NCI-H345 treated with DMSO at 0.1 percent for 48 hours (cell line): Measurements from ENCODE around the gene GARNL3.

Source experiments
- DNase-seq: peaks from one replicate; lab custom pipeline; 2025; ENCODE audit not compliant: unreplicated experiment; lab: John Stamatoyannopoulos, UW

Gene GARNL3

DNA sequence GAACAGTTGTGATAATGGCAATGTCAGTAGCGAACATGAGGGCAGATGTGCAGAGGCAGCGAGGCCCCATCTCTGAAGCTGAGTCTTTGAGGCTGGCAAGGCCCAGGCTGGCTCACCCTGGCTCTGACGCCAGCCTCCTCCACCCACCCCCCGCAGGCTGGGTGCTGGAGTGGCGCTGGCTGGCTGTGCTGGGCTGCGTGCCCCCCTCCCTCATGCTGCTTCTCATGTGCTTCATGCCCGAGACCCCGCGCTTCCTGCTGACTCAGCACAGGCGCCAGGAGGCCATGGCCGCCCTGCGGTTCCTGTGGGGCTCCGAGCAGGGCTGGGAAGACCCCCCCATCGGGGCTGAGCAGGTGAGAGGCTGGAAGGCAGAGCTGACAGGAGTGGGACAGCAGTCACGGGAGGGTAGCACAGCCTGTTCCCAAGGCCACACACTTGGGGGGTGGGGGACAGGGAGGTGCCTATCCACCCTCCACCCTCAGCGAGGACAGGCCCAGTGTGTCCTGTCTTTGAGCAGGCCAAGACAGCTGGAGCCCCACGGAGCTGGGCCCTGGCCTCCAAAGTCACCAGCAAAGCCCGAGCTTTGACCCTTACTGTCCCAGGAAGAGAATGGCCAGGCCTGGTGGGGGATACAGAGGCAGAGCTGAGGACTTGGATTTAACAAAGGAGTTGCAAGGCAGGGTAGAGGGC, 138.0 kb downstream of the GARNL3 start:
- no peak for DNase-seq

DNA sequence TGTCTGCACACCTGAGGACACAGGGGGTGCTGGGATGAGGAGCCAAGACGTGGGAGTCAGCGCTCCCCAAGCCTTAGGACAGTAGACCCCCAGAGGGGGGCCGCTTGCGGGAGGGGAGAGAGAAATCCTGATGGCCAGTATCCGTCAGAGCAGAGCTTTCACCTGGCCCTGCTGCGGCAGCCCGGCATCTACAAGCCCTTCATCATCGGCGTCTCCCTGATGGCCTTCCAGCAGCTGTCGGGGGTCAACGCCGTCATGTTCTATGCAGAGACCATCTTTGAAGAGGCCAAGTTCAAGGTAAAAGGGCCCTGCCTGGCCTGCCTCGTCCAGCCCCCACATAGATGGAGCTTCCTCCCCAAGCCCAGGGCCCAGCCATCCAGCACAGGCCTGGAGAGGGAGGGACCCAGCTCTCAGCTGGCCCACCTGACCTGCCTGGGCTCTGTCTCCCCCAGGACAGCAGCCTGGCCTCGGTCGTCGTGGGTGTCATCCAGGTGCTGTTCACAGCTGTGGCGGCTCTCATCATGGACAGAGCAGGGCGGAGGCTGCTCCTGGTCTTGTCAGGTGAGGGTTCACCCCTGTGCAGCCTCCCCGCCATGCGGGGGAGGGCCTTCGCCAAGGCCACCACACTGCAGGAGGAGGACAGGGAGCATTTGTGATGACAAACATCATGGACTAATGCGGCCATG, 139.1 kb downstream of the GARNL3 start:
- DNase-seq, result no peak

DNA sequence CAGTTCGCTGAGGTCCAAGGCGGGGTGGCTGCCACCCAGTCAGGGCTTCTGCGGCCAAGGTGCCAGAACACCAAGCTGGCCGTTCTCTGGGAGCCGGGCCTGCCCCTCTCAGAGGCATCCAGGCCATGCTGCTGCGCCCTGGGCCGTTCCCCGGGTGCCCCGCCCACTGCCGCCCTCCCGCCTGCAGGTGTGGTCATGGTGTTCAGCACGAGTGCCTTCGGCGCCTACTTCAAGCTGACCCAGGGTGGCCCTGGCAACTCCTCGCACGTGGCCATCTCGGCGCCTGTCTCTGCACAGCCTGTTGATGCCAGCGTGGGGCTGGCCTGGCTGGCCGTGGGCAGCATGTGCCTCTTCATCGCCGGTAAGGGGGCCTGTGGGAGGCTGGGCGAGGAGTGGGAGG, 140.1 kb downstream of the GARNL3 start:
- DNase-seq, result no peak

DNA sequence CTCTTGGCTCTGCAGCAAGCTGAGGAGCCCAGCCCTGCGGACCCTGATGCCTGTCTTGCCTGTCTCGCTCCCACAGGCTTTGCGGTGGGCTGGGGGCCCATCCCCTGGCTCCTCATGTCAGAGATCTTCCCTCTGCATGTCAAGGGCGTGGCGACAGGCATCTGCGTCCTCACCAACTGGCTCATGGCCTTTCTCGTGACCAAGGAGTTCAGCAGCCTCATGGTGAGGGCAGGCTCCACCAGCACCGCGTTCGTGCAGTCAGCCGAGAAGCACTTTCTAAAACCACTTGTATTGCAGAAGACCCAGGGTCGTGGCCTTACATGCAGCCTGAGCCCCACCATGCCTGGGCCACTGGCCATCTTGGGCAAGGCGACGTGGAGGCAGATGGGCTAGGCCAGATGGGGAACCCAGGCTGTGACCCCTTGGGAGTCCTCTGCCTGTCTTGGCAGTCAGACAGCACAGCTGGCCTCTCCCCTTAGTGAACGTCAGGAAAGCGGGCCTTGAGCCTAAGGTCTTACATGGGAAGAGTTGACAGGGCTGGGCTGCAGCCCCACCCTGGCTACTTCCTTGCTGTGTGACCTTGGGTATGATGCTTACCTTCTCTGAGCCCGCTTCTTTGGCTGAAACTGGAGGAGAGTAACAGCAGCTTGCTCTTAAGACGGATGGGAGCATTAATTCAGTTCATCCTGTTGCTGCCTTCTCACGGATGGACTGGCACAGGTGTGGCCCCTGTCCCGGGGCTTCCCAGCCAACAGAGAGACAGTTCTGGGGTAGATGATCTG, 141.0 kb downstream of the GARNL3 start:
- no peak for DNase-seq

DNA sequence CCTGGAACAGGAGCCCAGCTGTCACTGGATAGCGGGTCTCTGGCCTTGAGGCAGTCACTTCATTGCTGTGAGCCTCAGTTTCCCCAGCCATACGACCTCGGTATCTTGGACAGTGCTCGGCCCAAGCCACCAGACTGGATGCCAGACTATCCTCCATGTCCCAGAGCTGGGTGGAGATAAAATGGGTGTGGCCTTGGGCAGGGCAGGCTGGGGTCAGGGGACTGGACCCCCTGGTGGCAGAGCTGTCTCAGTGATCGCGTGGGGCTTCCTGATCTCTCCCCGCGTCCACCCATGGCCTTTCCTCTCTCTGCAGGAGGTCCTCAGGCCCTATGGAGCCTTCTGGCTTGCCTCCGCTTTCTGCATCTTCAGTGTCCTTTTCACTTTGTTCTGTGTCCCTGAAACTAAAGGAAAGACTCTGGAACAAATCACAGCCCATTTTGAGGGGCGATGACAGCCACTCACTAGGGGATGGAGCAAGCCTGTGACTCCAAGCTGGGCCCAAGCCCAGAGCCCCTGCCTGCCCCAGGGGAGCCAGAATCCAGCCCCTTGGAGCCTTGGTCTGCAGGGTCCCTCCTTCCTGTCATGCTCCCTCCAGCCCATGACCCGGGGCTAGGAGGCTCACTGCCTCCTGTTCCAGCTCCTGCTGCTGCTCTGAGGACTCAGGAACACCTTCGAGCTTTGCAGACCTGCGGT, 142.4 kb downstream of the GARNL3 start:
- no peak for DNase-seq

DNA sequence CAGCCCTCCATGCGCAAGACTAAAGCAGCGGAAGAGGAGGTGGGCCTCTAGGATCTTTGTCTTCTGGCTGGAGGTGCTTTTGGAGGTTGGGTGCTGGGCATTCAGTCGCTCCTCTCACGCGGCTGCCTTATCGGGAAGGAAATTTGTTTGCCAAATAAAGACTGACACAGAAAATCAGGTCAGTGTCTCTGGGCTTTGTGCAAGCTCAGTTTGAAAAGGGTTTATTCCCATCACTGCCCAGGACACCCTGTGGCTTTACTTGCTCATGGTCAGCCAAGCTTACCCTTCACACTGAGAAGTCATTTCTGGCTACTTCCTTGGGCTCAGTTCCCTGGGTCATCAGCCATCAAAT, 142.9 kb downstream of the GARNL3 start:
- DNase-seq, result no peak

DNA sequence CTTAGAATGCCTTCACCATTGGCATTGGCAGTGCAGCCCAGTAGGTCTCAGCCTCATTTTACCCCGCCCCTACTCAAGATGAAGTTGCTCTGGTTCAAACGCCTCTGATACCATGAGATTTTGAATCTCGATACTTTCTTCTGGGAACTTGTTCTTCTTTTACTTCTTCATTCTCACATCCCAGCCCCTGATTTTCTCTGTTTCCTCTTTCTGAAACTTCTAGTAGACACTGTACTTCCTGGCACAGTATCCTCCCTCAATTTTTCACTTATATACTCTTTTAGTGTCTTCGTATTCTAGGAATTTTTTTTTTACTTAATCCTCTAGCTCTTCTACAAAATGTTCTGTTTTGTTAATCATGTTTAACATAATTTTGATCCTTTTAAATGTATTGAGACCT, 146.5 kb downstream of the GARNL3 start:
- DNase-seq, result no peak

DNA sequence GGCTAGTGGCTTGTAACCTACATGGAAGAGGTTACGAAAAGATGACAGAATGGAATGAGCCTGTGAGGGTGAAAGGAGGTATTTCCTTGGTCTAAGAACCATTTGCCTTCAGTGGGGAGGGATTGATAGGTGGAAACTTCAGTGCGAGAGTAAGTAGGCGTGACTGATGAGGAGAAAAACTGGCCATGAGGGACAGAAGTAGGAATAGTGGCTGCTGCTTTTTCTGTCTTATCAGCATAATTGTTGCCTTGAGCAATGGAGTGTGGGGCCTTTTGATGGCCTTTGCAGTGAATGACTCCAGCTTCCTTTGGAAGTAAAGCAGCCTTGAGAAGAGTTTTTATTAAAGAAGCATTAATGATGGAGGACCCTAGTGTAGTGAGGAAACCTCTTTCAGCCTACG, 150.6 kb downstream of the GARNL3 start:
- DNase-seq, result no peak

DNA sequence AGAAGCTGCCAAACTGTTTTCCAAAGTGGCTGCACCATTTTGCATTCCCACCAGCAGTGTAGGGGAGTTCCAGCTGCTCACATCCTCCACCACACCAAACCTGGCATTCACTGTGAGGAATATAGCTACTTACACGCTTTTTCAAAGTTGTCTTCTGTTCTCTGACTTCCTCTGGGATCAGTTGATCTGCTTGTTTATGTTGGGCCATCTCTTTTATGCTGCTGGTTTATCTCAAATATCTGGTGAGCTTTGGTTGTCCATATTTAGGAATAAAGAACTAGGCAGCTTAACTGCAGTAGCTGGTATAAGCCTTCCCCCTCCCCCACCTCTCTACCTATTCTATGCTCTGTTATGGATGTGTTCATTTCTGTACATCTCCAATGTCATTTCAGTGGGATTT, 151.1 kb downstream of the GARNL3 start:
- DNase-seq, result no peak

DNA sequence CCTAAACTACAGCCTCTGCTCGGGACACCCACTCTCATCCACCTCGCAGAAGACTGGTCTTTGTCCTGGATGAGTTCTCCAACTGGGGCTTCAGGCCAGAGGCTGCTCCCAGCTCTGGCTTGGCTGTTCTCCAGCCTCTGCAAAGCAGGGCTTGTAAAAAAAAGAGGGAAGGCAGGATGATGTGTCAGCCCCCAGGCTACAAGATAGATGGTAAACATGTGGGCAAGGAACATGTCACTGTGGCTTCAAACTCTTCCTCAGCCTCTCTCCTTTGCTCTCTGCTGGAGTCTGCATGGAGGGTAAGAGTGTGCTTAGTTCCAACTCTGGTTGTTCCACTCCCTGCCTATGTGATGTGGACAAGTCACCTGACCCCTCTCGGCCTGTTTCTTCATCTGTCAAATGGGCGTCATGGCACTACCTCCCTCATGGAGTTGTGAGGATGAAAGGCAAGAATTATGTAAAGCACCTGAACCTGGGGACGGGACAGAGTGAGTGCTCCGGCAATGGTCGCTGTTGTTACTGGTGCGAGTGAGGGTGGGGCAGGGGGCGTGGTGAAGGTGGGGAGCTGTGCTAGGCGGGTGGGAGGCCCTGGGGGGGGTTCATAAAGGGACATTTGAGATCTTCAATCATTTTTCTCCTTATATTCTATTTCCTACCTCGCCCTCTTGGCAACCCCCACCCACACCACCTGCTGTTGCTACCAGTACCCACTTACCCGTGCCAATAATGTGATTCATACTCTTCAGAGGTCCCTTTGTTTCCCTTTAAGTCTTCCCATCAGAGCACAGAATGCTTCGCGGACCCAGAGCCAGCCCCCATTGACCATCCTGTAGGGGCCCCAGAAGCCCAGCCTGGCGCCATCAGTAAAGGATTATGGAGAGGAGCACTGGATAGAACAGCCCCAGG, 152.8 kb downstream of the GARNL3 start:
- no peak for DNase-seq

DNA sequence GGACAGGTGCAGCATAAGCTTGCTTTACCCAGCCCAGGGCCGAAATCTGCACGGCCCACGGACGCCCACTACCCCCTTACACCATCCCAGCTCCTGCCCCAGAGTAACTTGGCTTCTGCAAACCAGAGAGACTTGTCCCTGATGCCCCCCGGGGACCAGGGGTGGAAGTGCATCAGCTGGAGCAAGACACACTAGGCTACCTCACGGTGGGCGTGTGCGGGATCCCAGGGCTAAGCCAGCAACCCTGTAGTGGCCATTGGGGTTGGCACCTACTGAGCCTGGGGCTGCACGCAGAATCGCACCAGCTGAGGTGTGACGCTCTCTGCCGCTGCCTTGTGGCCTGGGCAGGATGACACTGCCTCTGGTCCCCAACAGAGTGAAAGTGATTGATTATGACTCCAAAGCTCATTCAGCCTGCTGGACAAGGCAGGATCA, 153.5 kb downstream of the GARNL3 start:
- DNase-seq, result no peak

DNA sequence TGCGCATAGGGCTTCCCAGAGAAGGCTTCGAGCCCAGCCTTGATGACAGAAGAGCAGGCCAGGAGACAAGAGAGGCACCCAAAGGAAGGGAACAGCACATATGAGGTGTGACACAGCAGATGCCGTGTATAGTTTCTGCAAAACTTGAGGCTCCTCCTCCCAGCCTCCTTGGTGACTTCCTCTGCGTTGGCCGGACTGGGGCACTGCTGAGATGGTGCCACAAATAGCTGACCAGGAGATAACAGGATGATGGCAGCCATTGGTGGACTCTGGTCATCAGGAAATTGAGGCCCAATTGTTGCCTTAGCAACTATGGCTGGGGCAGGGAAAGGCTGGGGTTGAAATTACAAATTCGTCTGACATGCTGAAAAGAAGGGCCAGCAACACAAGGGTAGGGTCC, 154.8 kb downstream of the GARNL3 start:
- DNase-seq, result no peak

DNA sequence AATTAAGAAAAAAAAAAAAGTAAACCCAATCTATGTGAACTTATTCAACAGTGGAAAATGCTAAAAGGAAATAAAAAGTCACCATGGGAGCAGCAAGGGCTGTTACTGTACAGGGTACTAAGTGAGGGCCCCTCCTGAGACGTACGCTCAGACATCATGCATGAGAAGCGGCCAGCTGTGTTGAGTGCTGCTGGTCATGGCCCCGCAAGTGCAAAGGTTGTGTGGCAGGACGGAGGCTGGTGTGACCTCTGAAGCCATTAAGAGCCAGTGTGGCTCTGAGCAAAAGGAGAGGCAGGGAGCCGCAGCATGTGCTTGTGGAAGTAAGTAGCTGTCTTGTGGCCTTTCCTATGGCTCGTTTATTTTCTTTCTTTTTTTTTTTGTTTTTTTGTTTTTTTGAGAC, 156.5 kb downstream of the GARNL3 start:
- no peak for DNase-seq

DNA sequence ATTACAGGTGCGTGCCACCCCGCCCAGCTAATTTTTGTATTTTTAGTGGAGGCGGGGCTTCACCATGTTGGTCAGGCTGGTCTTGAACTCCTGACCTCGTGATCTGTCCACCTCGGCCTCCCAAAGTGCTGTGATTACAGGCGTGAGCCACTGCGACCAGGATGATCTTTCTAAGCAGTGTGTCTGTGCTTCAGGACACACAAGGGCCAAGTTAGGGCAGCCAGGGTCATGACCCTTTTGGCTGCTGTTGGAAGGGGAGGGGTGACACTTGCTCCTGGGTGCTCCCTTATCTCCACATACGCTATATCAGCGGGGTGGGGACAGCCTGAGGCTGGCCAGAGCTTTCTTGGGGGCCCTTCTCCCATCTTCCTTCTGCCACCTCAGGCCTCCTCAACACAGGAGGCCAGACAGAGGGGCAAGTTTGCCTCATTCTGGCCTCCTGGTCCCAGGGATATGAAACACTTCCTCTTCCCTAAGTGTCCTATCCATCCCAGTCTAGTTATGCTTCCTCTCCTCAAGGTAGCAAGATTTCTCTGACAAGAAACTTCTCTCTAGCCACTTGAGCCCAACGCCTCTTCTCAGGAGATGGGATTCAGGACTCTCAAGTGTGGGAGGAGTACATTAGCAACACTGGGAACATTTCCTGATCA, 157.7 kb downstream of the GARNL3 start:
- DNase-seq, result no peak

DNA sequence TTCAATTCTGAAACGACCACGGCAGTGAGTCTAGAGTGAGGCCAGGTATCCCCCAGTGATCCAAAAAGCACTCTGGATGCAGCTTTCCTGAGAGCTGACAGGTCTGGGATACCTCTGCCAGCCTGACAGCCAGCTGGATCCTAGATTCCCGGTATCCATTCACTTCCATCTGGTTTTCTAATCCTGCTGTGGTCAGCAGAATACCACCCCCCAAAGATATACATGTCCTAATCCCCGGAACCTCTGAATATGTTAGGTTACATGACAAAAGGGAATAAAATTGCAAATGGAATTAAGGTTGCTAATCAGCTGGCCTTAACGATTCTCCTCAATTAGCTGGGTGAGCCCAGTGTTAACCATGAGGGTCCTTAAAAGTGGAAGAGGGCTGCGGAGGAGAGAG, 158.2 kb downstream of the GARNL3 start:
- no peak for DNase-seq

DNA sequence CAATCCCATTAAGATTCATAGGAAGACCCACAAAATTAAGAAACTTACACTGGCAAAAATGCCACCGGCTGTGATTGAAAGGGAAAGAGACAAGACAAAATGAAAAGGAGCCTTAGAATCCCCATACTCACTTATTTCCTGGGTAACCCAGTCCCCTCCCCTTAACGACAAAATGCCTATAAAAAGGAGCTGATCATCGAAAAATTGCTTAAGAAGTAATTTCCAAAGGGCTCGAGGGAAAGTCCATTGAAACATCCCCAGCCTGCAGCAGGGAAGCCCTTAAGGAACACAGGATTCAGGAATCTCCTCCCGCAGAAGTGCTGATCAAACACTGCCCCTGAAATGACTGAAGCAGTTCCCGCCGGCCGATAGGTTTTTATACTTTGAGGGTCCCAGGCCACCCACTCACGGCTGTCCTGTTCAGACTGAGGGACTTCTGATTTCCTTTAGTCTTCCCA, 158.9 kb downstream of the GARNL3 start:
- DNase-seq, result no peak

DNA sequence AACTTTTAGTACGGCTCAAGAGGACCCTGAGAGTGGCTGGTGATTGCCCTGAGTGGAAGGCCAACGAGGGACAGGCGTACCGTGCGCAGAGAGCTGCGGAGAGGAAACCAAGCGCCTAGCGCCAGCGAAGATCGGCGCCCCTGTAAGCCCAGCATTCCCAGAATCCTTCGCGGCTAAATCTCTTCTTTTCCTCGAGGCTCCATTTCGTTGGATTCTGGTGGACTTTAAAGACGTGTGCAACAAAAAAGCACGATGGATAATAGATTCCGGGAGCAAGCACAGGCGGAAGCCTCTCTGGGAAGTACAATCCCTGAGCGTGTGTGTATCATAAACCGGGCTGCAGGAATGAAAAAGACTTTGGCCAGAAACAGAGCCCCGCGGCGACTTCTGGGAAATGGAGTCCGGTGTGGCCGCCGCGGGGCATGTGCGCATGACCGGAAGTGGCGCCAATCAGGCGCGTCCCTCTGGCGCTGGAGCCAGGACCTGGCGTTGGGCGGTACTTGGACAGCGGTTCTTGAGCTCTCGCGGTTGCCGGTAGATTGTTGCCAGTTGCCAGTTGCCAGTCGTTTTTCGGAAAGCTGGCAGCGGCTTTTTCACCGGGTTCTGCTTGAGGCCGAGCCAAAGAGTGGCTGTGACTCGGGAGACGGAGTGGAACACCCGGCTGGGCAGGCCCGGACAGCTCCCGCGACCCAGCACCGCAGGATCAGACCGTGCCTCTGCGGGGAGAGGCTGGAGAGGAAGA, 159.5 kb downstream of the GARNL3 start, which contains the start of gene ZNF79:
TSS of gene ZNF79 (plus strand) at position 449 of the 742 bp plus-strand sequence. CDS start 406 bp downstream, outside the sequence.
- DNase-seq, result peak; percentile 89

DNA sequence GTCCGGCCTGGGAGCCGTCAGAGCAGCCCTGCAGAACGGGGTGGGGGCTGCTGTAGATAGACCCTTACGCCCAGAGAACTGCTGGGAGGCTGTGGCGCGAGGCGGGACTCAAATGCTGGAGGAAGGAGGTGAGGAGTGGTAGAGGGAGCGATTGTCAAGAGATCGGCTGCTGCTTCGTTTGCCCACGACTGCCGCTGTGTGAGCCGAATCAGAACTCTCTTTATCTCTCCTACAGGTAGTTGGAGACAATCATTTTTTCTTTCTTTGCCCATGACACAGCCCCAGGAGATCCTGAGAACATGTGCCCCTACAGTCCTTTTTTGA, 160.1 kb downstream of the GARNL3 start:
- DNase-seq, result no peak

DNA sequence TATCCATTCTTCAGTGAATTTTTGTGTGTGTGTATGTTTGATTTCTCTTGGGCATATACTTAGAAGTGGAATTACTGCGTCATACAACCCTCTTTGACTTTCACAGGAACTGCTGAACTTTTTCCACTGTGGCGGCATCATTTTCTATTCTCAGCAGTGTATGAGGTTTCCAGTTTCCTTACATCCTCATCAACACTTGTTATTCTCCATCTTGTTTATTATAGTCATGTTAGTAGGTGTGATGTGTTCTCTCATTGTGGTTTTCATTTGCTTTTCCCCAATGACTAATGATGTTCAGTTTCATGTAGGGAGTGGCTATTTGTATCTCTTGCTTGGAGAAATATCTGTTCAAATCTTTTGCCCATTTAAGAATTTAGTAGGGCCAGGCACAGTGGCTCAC, 162.2 kb downstream of the GARNL3 start:
- DNase-seq, result no peak
